GM12878 (cell line): ENCODE measurements around the gene DNMBP.
"Not testable (repeated sequence)": the region's sequence is repeated elsewhere in the genome, so short reads cannot be mapped to it uniquely, and the experiment has no call there.

ENCODE experiments used
- EZH2 ChIP-seq: IDR thresholded peaks from 2 replicates; pipeline ENCODE4 v1.6.1; 2012; ENCODE audit warnings: low read depth, mild to moderate bottlenecking, control low read depth, inconsistent platforms, low read length, borderline replicate concordance; ENCODE audit not compliant: control insufficient read depth
- FOXM1 ChIP-seq: IDR thresholded peaks from 2 replicates; pipeline ENCODE4 v1.6.1; 2012; ENCODE audit warnings: low read depth, mild to moderate bottlenecking, inconsistent platforms, low read length, moderate library complexity
- HDGF ChIP-seq: fragments of 450-650 bp; IDR thresholded peaks from 2 replicates; pipeline ENCODE4 v1.6.1; 2016; ENCODE audit warnings: antibody characterized with exemption
- REST ChIP-seq: IDR thresholded peaks from 2 replicates; pipeline ENCODE4 v1.6.1; 2012; ENCODE audit warnings: mild to moderate bottlenecking, low read depth, low read length
- TF ChIP-seq, protein P1 (sequence below), 3 experiments: IDR thresholded peaks in 2 of 3; conservative IDR thresholded peaks in 1 of 3; 2 replicates each; pipeline ENCODE4 v1.5.1; 2011; ENCODE audit warnings: low read depth in 3 of 3, low read length in 3 of 3, mild to moderate bottlenecking in 3 of 3, control low read depth in 2 of 3, moderate library complexity in 2 of 3, inconsistent platforms in 1 of 3, mixed read lengths in 1 of 3; ENCODE audit not compliant: control insufficient read depth in 2 of 3, insufficient read depth in 1 of 3; ENCODE audit errors: extremely low read depth in 1 of 3

GRCh38 chr10:99895066-99895465 is 114.7 kb downstream of the DNMBP start:
- TF ChIP-seq EZH2, FOXM1, HDGF, REST: not testable (repeated sequence)
- TF ChIP-seq, protein P1, sequence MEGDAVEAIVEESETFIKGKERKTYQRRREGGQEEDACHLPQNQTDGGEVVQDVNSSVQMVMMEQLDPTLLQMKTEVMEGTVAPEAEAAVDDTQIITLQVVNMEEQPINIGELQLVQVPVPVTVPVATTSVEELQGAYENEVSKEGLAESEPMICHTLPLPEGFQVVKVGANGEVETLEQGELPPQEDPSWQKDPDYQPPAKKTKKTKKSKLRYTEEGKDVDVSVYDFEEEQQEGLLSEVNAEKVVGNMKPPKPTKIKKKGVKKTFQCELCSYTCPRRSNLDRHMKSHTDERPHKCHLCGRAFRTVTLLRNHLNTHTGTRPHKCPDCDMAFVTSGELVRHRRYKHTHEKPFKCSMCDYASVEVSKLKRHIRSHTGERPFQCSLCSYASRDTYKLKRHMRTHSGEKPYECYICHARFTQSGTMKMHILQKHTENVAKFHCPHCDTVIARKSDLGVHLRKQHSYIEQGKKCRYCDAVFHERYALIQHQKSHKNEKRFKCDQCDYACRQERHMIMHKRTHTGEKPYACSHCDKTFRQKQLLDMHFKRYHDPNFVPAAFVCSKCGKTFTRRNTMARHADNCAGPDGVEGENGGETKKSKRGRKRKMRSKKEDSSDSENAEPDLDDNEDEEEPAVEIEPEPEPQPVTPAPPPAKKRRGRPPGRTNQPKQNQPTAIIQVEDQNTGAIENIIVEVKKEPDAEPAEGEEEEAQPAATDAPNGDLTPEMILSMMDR (IDR thresholded peaks at IDR 0.05 in 2 of 3, conservative IDR thresholded peaks at IDR 0.05 in 1 of 3; ENCODE audit: control insufficient read depth in 2 of 3, extremely low read depth in 1 of 3, insufficient read depth in 1 of 3, low read depth in 3 of 3, low read length in 3 of 3): not testable (repeated sequence)
